GM12878 (cell line): ENCODE data around the gene FRAS1. TPM values are rescaled to one million over a fixed set of nuclear protein-coding genes. Genes with fewer than 3 reads are reported as not detected.

ENCODE experiments used
- ATAC-seq: fragments of 200-7000 bp; cut with Tn5 transposase; 3 replicates; pipeline ENCODE4 v1.9.1; 2020; ENCODE audit warnings: mild to moderate bottlenecking, moderate library complexity
- BruUV-seq: library from RNA; stranded (reverse); fragments of 400-500 nt; replicated peaks from 2 replicates; lab custom pipeline; 2021; lab: Mats Ljungman, UMichigan
- CTCF ChIA-PET: fragments of 300-600 bp; sonication (Branson Sonifier 250); formaldehyde crosslinking; extraction: SDS; loops from one replicate; lab custom pipeline; 2021; ENCODE audit warnings: inconsistent platforms; lab: Yijun Ruan, JAX
- POLR2A ChIA-PET: fragments of 350-600 bp; formaldehyde crosslinking; extraction: SDS; loops from one replicate; lab custom pipeline; 2021; ENCODE audit warnings: inconsistent platforms; lab: Charles Lee
- RAD21 ChIA-PET: fragments of 300-600 bp; sonication (Branson Sonifier 250); formaldehyde crosslinking; loops from one replicate; lab custom pipeline; 2023; ENCODE audit warnings: antibody characterized with exemption; ENCODE audit not compliant: unreplicated experiment; lab: Charles Lee
- SMC1A ChIA-PET: fragments of 300-600 bp; sonication (Branson Sonifier 250); formaldehyde crosslinking; loops from one replicate; lab custom pipeline; 2023; ENCODE audit not compliant: unreplicated experiment, uncharacterized antibody; lab: Charles Lee
- DNase-seq: peaks from one replicate; pipeline ENCODE4 v3.0.0-alpha.2; 2011; ENCODE audit warnings: low read depth, low spot score
- FAIRE-seq: peaks from 3 replicates; lab custom pipeline; 2011; peaks lifted over from hg19 to GRCh38; lab: Jason Lieb, UNC
- H2AFZ ChIP-seq: 2 replicates; pipeline ENCODE4 v1.6.0; 2011; ENCODE audit warnings: low read depth, low read length, control low read depth; ENCODE audit not compliant: control insufficient read depth
- H3K27ac ChIP-seq: 2 replicates; pipeline ENCODE4 v1.5.1; 2011; ENCODE audit warnings: control low read depth; ENCODE audit not compliant: control insufficient read depth, insufficient read depth
- H3K27me3 ChIP-seq, 2 experiments: replicated peaks in 1 of 2; 2 replicates each; pipeline versions ENCODE4 v1.6.0 to v1.6.1; 2011; ENCODE audit warnings: low read length in 1 of 2; ENCODE audit not compliant: control insufficient read depth in 2 of 2, insufficient read depth in 2 of 2
- H3K36me3 ChIP-seq, 2 experiments: 2 replicates each; pipeline ENCODE4 v1.5.1; 2011; ENCODE audit warnings: low read length in 1 of 2; ENCODE audit not compliant: control insufficient read depth in 2 of 2, insufficient read depth in 2 of 2
- H3K4me1 ChIP-seq: 2 replicates; pipeline ENCODE4 v1.6.1; 2011; ENCODE audit warnings: mild to moderate bottlenecking, low read length, moderate library complexity, mixed read lengths; ENCODE audit not compliant: control insufficient read depth, insufficient read depth
- H3K4me2 ChIP-seq: 2 replicates; pipeline ENCODE4 v1.6.0; 2011; ENCODE audit warnings: control low read depth; ENCODE audit not compliant: control insufficient read depth, insufficient read depth
- H3K4me3 ChIP-seq: fragments of 200-600 bp; sonication (generic); 2 replicates; pipeline ENCODE4 v1.5.1; 2016
- H3K79me2 ChIP-seq: 2 replicates; pipeline ENCODE4 v1.6.0; 2011; ENCODE audit warnings: low read length; ENCODE audit not compliant: control insufficient read depth, insufficient read depth
- H3K9ac ChIP-seq: 2 replicates; pipeline ENCODE4 v1.8.0; 2011; ENCODE audit warnings: low read length, control low read depth, mixed read lengths; ENCODE audit not compliant: control insufficient read depth, insufficient read depth
- H3K9me3 ChIP-seq: replicated peaks from 3 replicates; pipeline ENCODE4 v1.5.1; 2011; ENCODE audit warnings: mild to moderate bottlenecking, low read length; ENCODE audit not compliant: control insufficient read depth, insufficient read depth
- H4K20me1 ChIP-seq: 2 replicates; pipeline ENCODE4 v1.6.0; 2011; ENCODE audit not compliant: control insufficient read depth, insufficient read depth
- CUX1 ChIP-seq: IDR thresholded peaks from 2 replicates; pipeline ENCODE4 v1.6.1; 2012; ENCODE audit warnings: improper control_type of control experiment, low read depth, low read length; ENCODE audit not compliant: insufficient replicate concordance
- ELK1 ChIP-seq: IDR thresholded peaks from 2 replicates; pipeline ENCODE4 v1.6.1; 2012; ENCODE audit warnings: low read depth, low read length, improper control_type of control experiment
- FOS ChIP-seq: IDR thresholded peaks from 3 replicates; pipeline ENCODE4 v1.6.1; 2011; ENCODE audit warnings: borderline replicate concordance; ENCODE audit not compliant: insufficient read length; ENCODE audit errors: extremely low read depth
- FOXK2 ChIP-seq: fragments of 450-650 bp; IDR thresholded peaks from 2 replicates; pipeline ENCODE4 v1.6.1; 2017; ENCODE audit warnings: mild to moderate bottlenecking, moderate library complexity
- GATAD2B ChIP-seq: fragments of 450-650 bp; conservative IDR thresholded peaks from 2 replicates; pipeline ENCODE4 v1.6.1; 2017; ENCODE audit warnings: low read depth, mild to moderate bottlenecking, moderate library complexity
- HDGF ChIP-seq: fragments of 450-650 bp; IDR thresholded peaks from 2 replicates; pipeline ENCODE4 v1.6.1; 2016; ENCODE audit warnings: antibody characterized with exemption
- KDM1A ChIP-seq: fragments of 200-600 bp; sonication (generic); IDR thresholded peaks from 2 replicates; pipeline ENCODE4 v1.6.1; 2016; ENCODE audit warnings: borderline replicate concordance
- NFYA ChIP-seq: IDR thresholded peaks from 2 replicates; pipeline ENCODE4 v1.6.1; 2011; ENCODE audit warnings: low read depth, mild to moderate bottlenecking, low read length, improper control_type of control experiment, borderline replicate concordance
- POLR2A ChIP-seq: IDR thresholded peaks from 2 replicates; pipeline ENCODE4 v1.6.1; 2011; ENCODE audit warnings: low read depth, mild to moderate bottlenecking, low read length
- TCF3 ChIP-seq: IDR thresholded peaks from 2 replicates; pipeline ENCODE4 v1.6.1; 2012; ENCODE audit warnings: low read depth, mild to moderate bottlenecking, low read length, borderline replicate concordance; ENCODE audit not compliant: insufficient read depth
- USF1 ChIP-seq: IDR thresholded peaks from 2 replicates; pipeline ENCODE4 v1.6.1; 2011; ENCODE audit warnings: borderline replicate concordance, low read depth, mild to moderate bottlenecking, moderate library complexity, mixed read lengths, low read length; ENCODE audit not compliant: insufficient read depth; ENCODE audit errors: extremely low read length
- ZBED1 ChIP-seq: IDR thresholded peaks from 2 replicates; pipeline ENCODE4 v1.6.1; 2016; ENCODE audit warnings: borderline replicate concordance
- ZBTB4 ChIP-seq: fragments of 450-650 bp; formaldehyde crosslinking; IDR thresholded peaks from 2 replicates; pipeline ENCODE4 v1.4.0; 2022; ENCODE audit warnings: mild to moderate bottlenecking, moderate library complexity
- ZNF217 ChIP-seq: fragments of 450-650 bp; IDR thresholded peaks from 2 replicates; pipeline ENCODE4 v1.6.1; 2017; ENCODE audit warnings: antibody characterized with exemption, mild to moderate bottlenecking
- WGBS: methylation state at CpG from one replicate; pipeline ENCODE4 v1.1.6; 2016; ENCODE audit warnings: low lambda C conversion rate; ENCODE audit not compliant: insufficient replicate concordance, insufficient coverage; ENCODE audit errors: missing lambda C conversion rate; 5-methylcytosine and 5-hydroxymethylcytosine counted together
- in situ Hi-C: fragments of 300-500 bp; cut with MboI; formaldehyde crosslinking; loops from 9 replicates; pipeline ENCODE4 v1.14.3; 2018; ENCODE audit warnings: mixed read lengths
- intact Hi-C: fragments of 100-400 bp; cut with micrococcal nuclease; formaldehyde crosslinking; loops from one replicate; pipeline ENCODE4 v1.14.2; 2022; ENCODE audit not compliant: unreplicated experiment
- polyA plus RNA-seq, 11 experiments: library from polyadenylated mRNA; depleted of rRNA in 4 of 11; unstranded in 6 of 11; stranded (reverse) in 5 of 11; fragments of >200 nt; fragmentation: Nextera tagmentation in 4 of 11; fragmentation: Illumina TruSeq in 1 of 11; extraction: Ambion mirVana in 4 of 11; extraction: Trizol in 1 of 11; gene quantifications; 1 replicate in 1 of 11; 2 replicates in 10 of 11; pipeline versions ENCODE4 v1.2.1 to v1.2.3, GENCODE V29; 2011 to 2016; ENCODE audit warnings: inconsistent platforms in 2 of 11, missing spikeins in 2 of 11, low read depth in 1 of 11
- total RNA-seq, 4 experiments: library from RNA; depleted of rRNA in 3 of 4; stranded (reverse); fragments of >200 nt in 3 of 4; fragmentation: Illumina TruSeq in 1 of 4; extraction: Trizol in 1 of 4; gene quantifications; 2 replicates each; pipeline versions ENCODE4 v1.2.1 to v1.2.3, GENCODE V29; 2013 to 2021

Gene FRAS1
- total and polyA plus RNA-seq, 10 of the 15 experiments (the other 5 are each of a cell fraction or from before 2014, with no cell fraction given): 0.08 to 11.7 (median 0.20) TPM

GRCh38 chr4:78331965-78332364, 274.8 kb downstream of the FRAS1 start:
- FAIRE-seq (no peak), ATAC-seq (no peak), DNase-seq (no peak)
- SMC1A ChIA-PET: no interaction called here
- H3K9ac ChIP-seq: no peak overlapping the region
- RAD21 ChIA-PET: no interaction called here
- intact Hi-C loops: no loop called here
- CTCF ChIA-PET: interaction anchor here (0.9 to 1.2 kb wide), 2 partner anchors 10 to 122 kb away, joined by 3 to 4 read pairs; no protein-coding TSS in a partner anchor
- H4K20me1 ChIP-seq: no peaks in the 10 kb centered on the region
- no TSS peak for BruUV-seq
- no peaks in the 10 kb centered on the region for H3K27me3 ChIP-seq
- TF ChIP-seq CUX1 (no peak), TCF3 (no peak), FOXK2 (no peak), ZBTB4 (no peak), KDM1A (no peak), HDGF (no peak), GATAD2B (no peak), POLR2A (no peak), ELK1 (no peak), USF1 (no peak), FOS (no peak), NFYA (no peak), ZBED1 (no peak), ZNF217 (no peak)
- no peaks in the 10 kb centered on the region for H3K79me2 ChIP-seq
- H3K27ac ChIP-seq: no peak overlapping the region
- WGBS: 10% methylated on average over 5 of the region's 5 CpGs
- H3K4me1 ChIP-seq: no peaks in the 10 kb centered on the region
- H3K4me2 ChIP-seq: no peak overlapping the region
- POLR2A ChIA-PET: no interaction called here
- no peaks in the 10 kb centered on the region for H3K36me3 ChIP-seq
- H2AFZ ChIP-seq: no peak overlapping the region
- in situ Hi-C loops: no loop called here
- no peaks in the 10 kb centered on the region for H3K9me3 ChIP-seq
- H3K4me3 ChIP-seq: no peak overlapping the region
